Left ventricle myocardium superior (tissue), 1 donor: ENCODE results near the gene WDR31. TPM values are rescaled to one million over a fixed set of nuclear protein-coding genes. Genes with fewer than 3 reads are reported as not detected.

Experiments
- ATAC-seq: fragments of 200-7000 bp; cut with Tn5 transposase; one replicate; pipeline ENCODE4 v1.9.1; 2020; ENCODE audit warnings: mild to moderate bottlenecking, moderate library complexity
- DNase-seq: peaks from one replicate; pipeline ENCODE4 v3.0.0-alpha.2; 2020
- intact Hi-C: fragments of 100-400 bp; cut with micrococcal nuclease; formaldehyde crosslinking; loops from one replicate; pipeline ENCODE4 v1.11.0; 2022
- total RNA-seq: library from RNA; stranded (reverse); fragmentation: NEBNext Ultra II Directional; extraction: Animal tissue kit (Norgen Biotek cat#: 25700); gene quantifications from one replicate; pipeline ENCODE4 v1.2.1, GENCODE V29; 2021
- donor health status: DM: no; HTN: yes; CAD: no; lungs with severe emphysema.

Gene WDR31
- total RNA-seq, 1 donor from 2014 or later: 12.9 TPM

DNA sequence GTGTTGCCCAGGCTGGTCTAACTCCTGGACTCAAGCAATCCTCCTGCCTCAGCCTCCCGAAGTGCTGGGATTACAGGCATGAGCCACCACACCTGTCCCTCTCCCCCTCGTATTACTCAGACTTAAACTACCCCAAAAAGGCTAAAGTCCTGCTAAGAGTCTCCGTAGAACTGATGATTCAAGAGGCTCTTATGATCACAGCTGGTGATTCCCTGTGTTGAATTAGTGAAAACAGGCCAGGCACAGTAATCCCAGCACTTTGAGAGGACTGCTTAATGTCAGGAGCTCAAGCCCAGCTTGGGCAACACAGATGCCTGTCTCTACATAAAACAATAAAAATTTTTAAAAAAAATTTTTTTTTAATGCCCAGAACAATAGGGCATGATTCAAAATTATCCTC lies 73.9 kb downstream of the WDR31 start:
- intact Hi-C loops: no loop called here
- DNase-seq: no peak
- ATAC-seq: no peak

Other genes with a start within 250 kb of the WDR31 start
- 13.9 TPM for gene SLC31A2, start 189.3 kb downstream of the WDR31 start, total RNA-seq
- gene FKBP15, start 119.0 kb downstream of the WDR31 start, total RNA-seq: 21.4 TPM
- gene SLC31A1, start 118.7 kb downstream of the WDR31 start, total RNA-seq: 11.4 TPM
- 34.9 TPM for gene CDC26, start 64.7 kb downstream of the WDR31 start, total RNA-seq
- gene PRPF4, start 64.6 kb downstream of the WDR31 start, total RNA-seq: 11.7 TPM
- gene RNF183, start 36.9 kb downstream of the WDR31 start, total RNA-seq: not detected
- gene BSPRY, start 9.3 kb upstream of the WDR31 start, total RNA-seq: 0.37 TPM
- 9.9 TPM for gene HDHD3, start 36.7 kb upstream of the WDR31 start, total RNA-seq
- gene ALAD, start 61.0 kb upstream of the WDR31 start, total RNA-seq: 117 TPM
- 25.1 TPM for gene POLE3, start 70.4 kb upstream of the WDR31 start, total RNA-seq
- gene C9orf43, start 70.5 kb upstream of the WDR31 start, total RNA-seq: 0.12 TPM
- 115 TPM for gene RGS3, start 123.5 kb upstream of the WDR31 start, total RNA-seq